ENCODE measurements around the gene DHX16. TPM values are rescaled to one million over a fixed set of nuclear protein-coding genes. Genes with fewer than 3 reads are reported as not detected.

The DHX16 gene
- total and polyA plus RNA-seq, 9 of the 15 experiments (the other 6 are each of a cell fraction or from before 2014, with no cell fraction given), result 14.6 to 66.1 (median 47.5) TPM

DNA sequence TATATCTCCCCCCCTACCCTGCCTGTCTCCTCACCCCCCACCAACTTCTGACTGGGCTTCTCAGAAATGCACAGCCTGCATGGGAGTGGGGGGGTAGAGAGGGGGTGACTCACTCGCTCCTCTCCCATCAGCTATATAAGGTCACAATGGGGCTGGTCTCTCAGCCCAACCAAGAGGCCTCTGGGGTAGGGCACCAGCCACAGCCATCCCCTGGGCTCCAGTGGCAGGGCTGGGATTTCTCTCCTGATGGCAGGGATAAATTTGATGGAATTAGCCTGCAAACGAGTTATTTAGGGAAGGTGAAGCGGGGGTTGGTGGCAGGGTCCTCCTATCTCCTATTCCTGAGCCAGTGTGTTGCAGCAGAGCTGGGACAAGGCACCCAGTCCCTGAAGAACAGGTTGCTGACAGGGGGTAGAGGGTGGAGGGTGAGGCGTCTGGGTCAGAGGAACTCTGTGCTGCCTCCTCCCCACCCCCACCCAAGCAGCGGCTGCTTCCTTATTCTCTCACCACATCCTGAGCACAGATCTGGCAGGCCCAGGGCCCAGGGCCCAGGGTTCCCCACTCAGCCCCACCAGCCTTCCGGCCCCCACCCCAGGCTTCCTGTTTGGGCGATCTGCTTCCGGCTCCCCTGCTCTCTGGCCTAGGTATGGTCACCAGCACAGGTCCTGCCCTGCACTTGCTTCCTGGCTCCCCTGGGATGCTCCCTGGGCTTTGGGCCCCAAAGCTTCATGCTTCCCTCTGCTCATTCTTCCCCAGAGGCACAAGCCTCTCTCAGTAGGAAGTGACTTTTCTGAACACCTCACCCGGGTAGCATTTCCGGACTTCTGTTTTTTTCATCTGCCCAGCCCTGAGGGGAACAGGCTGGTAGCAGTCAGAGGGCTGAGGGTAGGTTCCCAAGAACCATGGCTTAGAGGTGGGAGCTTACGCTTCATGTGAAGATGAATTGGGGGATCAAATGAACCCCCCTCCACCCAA is 9.6 kb upstream of the DHX16 start (continued):
- TF ChIP-seq, protein P1, sequence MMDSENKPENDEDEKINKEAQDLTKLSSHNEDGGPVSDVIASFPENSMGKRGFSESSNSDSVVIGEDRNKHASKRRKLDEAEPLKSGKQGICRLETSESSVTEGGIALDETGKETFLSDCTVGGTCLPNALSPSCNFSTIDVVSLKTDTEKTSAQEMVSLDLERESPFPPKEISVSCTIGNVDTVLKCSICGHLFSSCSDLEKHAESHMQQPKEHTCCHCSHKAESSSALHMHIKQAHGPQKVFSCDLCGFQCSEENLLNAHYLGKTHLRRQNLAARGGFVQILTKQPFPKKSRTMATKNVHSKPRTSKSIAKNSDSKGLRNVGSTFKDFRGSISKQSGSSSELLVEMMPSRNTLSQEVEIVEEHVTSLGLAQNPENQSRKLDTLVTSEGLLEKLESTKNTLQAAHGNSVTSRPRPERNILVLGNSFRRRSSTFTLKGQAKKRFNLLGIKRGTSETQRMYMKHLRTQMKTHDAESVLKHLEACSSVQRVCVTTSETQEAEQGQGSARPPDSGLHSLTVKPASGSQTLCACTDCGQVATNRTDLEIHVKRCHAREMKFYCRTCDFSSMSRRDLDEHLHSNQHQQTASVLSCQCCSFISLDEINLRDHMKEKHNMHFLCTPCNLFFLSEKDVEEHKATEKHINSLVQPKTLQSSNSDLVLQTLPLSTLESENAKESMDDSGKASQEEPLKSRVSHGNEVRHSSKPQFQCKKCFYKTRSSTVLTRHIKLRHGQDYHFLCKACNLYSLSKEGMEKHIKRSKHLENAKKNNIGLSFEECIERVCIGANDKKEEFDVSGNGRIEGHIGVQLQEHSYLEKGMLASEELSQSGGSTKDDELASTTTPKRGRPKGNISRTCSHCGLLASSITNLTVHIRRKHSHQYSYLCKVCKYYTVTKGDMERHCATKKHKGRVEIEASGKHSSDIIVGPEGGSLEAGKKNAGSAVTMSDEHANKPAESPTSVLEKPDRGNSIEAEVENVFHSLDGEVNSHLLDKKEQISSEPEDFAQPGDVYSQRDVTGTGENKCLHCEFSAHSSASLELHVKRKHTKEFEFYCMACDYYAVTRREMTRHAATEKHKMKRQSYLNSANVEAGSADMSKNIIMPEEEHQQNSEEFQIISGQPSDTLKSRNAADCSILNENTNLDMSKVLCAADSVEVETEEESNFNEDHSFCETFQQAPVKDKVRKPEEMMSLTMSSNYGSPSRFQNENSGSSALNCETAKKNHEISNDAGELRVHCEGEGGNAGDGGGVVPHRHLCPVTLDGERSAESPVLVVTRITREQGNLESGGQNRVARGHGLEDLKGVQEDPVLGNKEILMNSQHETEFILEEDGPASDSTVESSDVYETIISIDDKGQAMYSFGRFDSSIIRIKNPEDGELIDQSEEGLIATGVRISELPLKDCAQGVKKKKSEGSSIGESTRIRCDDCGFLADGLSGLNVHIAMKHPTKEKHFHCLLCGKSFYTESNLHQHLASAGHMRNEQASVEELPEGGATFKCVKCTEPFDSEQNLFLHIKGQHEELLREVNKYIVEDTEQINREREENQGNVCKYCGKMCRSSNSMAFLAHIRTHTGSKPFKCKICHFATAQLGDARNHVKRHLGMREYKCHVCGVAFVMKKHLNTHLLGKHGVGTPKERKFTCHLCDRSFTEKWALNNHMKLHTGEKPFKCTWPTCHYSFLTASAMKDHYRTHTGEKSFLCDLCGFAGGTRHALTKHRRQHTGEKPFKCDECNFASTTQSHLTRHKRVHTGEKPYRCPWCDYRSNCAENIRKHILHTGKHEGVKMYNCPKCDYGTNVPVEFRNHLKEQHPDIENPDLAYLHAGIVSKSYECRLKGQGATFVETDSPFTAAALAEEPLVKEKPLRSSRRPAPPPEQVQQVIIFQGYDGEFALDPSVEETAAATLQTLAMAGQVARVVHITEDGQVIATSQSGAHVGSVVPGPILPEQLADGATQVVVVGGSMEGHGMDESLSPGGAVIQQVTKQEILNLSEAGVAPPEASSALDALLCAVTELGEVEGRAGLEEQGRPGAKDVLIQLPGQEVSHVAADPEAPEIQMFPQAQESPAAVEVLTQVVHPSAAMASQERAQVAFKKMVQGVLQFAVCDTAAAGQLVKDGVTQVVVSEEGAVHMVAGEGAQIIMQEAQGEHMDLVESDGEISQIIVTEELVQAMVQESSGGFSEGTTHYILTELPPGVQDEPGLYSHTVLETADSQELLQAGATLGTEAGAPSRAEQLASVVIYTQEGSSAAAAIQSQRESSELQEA (IDR thresholded peaks at IDR 0.05; ENCODE audit: low read depth), result 0 out of 2 replicates have a peak, but pooled peaks have one; percentile 6
- TF ChIP-seq THRAP3 (IDR thresholded peaks at IDR 0.05; ENCODE audit: borderline replicate concordance), result no peak
- no peak for TF ChIP-seq RBM17 (IDR thresholded peaks at IDR 0.05; ENCODE audit: borderline replicate concordance, low read depth, low read length)
- no peak for TF ChIP-seq TAF15 (IDR thresholded peaks at IDR 0.05; ENCODE audit: low read depth, low read length)
- no peak for TF ChIP-seq ZNF124 (CRISPR knock-in tag; IDR thresholded peaks at IDR 0.05)
- TF ChIP-seq IFI16 (CRISPR knock-in tag; IDR thresholded peaks at IDR 0.05), result no peak
- TF ChIP-seq, protein P2, sequence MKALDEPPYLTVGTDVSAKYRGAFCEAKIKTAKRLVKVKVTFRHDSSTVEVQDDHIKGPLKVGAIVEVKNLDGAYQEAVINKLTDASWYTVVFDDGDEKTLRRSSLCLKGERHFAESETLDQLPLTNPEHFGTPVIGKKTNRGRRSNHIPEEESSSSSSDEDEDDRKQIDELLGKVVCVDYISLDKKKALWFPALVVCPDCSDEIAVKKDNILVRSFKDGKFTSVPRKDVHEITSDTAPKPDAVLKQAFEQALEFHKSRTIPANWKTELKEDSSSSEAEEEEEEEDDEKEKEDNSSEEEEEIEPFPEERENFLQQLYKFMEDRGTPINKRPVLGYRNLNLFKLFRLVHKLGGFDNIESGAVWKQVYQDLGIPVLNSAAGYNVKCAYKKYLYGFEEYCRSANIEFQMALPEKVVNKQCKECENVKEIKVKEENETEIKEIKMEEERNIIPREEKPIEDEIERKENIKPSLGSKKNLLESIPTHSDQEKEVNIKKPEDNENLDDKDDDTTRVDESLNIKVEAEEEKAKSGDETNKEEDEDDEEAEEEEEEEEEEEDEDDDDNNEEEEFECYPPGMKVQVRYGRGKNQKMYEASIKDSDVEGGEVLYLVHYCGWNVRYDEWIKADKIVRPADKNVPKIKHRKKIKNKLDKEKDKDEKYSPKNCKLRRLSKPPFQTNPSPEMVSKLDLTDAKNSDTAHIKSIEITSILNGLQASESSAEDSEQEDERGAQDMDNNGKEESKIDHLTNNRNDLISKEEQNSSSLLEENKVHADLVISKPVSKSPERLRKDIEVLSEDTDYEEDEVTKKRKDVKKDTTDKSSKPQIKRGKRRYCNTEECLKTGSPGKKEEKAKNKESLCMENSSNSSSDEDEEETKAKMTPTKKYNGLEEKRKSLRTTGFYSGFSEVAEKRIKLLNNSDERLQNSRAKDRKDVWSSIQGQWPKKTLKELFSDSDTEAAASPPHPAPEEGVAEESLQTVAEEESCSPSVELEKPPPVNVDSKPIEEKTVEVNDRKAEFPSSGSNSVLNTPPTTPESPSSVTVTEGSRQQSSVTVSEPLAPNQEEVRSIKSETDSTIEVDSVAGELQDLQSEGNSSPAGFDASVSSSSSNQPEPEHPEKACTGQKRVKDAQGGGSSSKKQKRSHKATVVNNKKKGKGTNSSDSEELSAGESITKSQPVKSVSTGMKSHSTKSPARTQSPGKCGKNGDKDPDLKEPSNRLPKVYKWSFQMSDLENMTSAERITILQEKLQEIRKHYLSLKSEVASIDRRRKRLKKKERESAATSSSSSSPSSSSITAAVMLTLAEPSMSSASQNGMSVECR (CRISPR knock-in tag; IDR thresholded peaks at IDR 0.05), result peak; percentile 2; the same call in 1 of the 2 replicates
- no peak for TF ChIP-seq SAFB2 (IDR thresholded peaks at IDR 0.05; ENCODE audit: borderline replicate concordance, low read depth, low read length, severe bottlenecking)
- no peak for TF ChIP-seq ZNF644 (tag; IDR thresholded peaks at IDR 0.05; ENCODE audit: low read depth)
- TF ChIP-seq CHD4 (IDR thresholded peaks at IDR 0.05; ENCODE audit: insufficient read depth, insufficient replicate concordance, low read depth, low read length, poor library complexity, severe bottlenecking), result peak; percentile 78
- 0 out of 2 replicates have a peak, but pooled peaks have one; percentile 40 for TF ChIP-seq MECOM (CRISPR knock-in tag; IDR thresholded peaks at IDR 0.05)
- no peak for TF ChIP-seq NR2F6 (CRISPR knock-in tag; IDR thresholded peaks at IDR 0.05)
- TF ChIP-seq KDM2B (CRISPR knock-in tag; IDR thresholded peaks at IDR 0.05), result no peak

Data from K562 (cell line).